Germinal center (tissue), 1 donor: ENCODE data around the gene CACNG6.
"Not testable (repeated sequence)": the region's sequence is repeated elsewhere in the genome, so short reads cannot be mapped to it uniquely, and the experiment has no call there.

Experiments used
- DNase-seq: peaks from one replicate; pipeline ENCODE4 v3.0.0; 2012; ENCODE audit warnings: mixed read lengths, low spot score

Gene CACNG6, protein sequence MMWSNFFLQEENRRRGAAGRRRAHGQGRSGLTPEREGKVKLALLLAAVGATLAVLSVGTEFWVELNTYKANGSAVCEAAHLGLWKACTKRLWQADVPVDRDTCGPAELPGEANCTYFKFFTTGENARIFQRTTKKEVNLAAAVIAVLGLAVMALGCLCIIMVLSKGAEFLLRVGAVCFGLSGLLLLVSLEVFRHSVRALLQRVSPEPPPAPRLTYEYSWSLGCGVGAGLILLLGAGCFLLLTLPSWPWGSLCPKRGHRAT

DNA sequence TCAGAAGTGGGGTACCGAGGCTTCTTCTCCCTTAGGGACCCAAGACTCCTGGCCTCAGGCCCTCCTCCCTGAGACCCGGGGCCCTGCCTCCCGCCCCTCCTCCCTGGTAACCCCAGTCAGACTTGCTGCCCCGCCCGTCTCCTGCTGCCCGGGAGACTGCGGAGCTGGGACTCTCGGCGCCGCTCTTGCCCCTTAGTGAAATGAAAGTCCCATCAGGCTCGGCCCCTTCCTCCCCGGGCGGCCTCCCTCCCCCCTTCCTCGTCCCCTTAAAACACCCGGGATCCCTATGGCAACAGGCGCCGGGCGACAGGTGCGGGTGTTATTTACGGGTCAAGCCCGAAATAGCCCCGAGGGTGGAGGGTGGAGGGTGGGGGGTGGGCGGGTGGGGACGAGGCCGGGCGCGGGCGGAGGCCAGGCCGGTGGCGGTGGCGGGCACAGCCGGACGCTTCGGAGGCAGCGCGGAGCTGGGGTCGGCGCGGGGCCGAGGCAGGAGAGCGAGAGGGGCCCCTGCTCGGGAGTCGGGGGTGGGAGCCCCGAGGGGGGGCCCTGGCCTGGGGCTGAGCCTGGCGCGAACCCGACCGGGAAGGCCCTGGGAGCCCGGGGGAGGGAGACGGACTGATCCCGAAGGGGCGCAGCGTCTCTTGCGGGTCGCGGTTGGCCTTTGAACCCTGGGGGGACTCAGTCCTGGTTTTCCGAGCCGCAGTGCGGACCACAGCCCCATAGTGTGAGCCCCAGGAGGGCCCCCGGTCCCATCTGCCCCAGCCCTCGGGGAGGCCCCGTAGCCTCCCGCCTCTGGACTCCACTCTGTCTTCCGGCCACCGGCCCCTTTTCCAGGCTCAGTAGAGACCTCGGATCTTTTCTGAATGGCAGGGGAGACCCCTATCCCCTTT, at the start of gene CACNG6:
Gene CACNG6 (plus strand): TSS at position 414 of the 890 bp plus-strand sequence. CDS start 1,241 bp downstream, outside the sequence.
- DNase-seq, result no peak

DNA sequence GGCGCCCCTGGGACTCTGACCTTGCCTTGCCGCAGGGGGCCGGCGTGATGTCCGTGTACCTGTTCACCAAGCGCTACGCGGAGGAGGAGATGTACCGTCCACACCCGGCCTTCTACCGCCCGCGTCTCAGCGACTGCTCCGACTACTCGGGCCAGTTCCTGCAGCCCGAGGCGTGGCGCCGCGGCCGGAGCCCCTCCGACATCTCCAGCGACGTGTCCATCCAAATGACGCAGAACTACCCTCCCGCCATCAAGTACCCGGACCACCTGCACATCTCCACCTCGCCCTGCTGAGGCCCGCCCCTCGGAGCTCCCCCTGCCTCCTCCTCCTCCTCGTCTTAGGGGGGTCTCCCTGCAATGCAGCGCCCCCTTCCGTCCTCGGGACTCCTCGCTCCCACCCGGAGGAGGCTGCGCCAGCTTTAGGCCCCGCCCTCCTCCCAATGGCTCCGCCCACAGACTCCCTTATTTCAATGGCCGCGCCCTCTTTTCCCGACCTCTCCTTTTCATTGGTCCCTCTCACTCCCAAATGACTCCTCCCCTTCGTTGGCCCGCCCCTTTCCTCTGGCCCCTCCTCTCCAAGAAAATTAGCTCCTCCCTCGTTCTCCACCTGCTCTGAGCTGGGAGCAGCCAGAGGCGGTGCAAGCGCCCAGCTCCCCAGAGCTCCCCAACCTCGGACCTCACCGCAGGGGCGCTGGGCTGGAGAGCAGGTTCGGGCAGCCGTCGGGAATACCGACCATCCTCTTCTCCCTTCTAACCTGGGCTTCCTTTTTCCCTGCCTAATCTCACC, 49.2 kb upstream of the CACNG6 start:
- DNase-seq, result no peak

DNA sequence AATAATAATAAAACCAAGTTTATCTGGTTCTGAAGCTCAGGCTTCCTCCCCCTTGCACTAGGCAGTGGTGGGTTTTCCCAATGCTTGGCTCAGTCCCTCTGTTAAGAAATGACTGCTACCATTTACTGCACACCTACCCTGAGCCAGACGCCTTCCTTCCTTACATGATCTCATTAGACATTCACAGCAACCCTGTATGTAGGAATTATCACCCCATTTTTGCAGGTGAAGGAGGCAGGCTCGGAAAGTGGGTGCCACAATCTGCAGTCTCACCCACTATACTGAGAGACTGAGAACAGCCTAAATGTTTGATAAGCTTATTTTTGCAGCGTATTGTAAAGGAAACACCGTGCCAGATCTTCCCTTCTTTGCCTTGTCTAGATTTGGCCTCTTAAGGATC, 47.0 kb upstream of the CACNG6 start:
- DNase-seq, result no peak

GRCh38 chr19:53944933-53945332, 46.5 kb upstream of the CACNG6 start:
- no peak for DNase-seq

DNA sequence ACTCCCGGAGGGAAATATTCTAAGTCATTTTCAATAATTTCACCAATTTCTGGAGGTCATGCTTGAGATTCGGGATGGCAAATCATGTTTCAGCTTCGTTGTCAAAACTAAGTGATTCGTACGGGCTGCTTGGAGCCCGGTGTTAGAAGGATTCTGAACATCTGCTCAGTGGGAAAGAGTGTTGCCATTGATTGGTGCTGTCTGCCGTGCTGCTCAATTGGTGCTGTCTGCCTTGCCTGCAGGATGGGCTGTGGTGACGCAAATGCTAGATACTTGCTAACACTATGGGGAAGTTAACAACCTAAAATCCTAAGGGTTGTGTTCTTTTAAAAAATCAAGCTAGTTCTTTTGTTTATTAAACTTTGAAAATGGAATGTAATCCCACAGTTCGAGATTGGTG, 46.0 kb upstream of the CACNG6 start:
- no peak for DNase-seq

DNA sequence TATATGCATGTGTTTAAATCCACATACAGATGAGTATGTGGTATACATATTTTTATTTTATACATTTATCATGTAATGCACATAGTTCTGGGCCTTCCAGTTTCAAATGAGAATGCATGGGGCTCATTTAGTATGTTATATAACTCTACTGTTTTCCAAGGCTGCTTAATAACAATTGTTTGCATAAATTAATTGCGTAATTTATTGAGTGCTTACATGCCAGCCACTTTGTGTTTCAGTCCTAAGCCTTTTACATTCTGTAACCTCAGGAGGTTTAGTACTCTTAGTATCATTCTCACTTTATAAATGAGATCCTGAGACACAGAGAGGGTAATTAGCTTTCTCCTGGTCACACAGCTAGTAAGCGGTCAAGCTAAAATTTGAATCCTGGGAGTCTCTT, 45.4 kb upstream of the CACNG6 start:
- no peak for DNase-seq

DNA sequence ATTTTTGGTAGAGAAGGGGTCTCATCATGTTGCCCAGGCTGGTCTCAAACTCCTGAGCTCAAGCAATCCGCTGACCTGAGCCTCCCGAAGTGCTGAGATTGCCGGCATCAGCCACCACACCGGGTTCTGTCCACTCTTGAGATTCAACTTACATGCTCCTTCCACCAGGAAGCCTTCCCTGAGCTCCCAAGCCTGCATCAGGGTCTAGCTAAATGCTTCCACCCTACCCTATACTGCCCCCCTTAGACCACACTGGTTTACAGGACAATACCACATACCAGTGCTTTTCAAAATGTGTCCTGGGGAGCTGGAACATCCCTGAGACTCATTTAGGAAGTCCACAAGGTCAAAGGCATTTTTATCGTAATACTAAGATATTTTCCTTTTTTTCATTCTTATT, 43.8 kb upstream of the CACNG6 start:
- no peak for DNase-seq

GRCh38 chr19:53948611-53949010, 42.8 kb upstream of the CACNG6 start:
- DNase-seq, result not testable (repeated sequence)

DNA sequence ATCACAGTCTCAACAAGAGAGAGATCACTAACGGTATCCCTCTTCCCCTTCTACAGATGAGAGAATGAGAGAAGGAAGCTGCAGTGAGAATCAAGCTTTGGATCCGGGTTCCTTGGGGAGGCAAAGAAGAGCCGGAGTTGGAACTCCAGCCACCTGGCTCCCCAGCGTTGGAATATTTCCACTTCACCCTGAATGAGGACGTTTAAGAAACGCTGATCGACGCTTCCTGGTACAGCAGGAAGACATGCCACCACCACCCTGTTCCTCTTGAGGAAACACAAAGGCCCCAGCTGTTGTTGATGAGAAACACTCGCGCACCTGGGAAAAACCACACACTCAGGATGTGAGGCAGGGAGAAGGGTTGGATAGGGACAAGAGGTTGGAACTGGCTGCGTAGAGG, 40.0 kb upstream of the CACNG6 start:
- no peak for DNase-seq

DNA sequence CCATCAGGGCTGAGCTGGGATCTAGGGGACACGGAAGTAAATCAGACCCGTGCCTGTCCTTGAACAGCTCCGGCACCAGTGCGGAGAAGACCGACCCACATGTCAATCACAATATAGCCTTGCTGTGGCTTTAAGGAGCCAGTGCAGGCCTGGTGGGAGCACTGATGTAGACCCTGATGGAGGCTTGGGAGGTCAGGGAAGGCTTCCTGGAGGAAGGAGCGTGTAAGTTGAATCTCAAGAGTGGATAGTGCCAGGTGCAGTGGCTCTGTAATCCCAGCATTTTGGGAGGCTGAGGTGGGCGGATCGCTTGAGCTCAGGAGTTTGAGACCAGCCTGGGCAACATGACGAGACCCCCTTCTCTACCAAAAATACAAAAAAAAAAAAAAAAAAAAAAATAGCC, 39.5 kb upstream of the CACNG6 start:
- DNase-seq, result no peak

DNA sequence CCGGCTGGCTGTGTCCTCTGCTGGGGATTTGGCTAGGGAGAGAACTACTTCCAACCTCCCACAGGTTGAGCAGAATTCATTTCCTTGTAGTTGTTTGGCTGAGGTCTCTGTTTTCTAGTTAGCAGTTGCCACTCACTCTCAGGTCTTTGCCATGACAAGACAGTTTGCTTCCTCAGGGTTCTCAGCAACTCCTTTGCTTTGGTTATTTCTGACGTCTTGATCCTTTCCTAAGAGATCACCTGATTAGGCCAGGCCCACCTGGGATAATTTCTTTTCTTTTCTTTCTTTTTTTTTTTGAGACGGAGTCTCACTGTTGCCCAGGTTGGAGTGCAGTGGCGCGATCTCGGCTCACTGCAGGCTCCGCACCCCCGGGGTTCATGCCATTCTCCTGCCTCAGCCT, 38.1 kb upstream of the CACNG6 start:
- DNase-seq, result no peak

- no peak for DNase-seq
Measured at GRCh38 chr19:53957448-53958167, 33.8 kb upstream of the CACNG6 start.

GRCh38 chr19:53958168-53958571, 33.3 kb upstream of the CACNG6 start:
- DNase-seq, result no peak

DNA sequence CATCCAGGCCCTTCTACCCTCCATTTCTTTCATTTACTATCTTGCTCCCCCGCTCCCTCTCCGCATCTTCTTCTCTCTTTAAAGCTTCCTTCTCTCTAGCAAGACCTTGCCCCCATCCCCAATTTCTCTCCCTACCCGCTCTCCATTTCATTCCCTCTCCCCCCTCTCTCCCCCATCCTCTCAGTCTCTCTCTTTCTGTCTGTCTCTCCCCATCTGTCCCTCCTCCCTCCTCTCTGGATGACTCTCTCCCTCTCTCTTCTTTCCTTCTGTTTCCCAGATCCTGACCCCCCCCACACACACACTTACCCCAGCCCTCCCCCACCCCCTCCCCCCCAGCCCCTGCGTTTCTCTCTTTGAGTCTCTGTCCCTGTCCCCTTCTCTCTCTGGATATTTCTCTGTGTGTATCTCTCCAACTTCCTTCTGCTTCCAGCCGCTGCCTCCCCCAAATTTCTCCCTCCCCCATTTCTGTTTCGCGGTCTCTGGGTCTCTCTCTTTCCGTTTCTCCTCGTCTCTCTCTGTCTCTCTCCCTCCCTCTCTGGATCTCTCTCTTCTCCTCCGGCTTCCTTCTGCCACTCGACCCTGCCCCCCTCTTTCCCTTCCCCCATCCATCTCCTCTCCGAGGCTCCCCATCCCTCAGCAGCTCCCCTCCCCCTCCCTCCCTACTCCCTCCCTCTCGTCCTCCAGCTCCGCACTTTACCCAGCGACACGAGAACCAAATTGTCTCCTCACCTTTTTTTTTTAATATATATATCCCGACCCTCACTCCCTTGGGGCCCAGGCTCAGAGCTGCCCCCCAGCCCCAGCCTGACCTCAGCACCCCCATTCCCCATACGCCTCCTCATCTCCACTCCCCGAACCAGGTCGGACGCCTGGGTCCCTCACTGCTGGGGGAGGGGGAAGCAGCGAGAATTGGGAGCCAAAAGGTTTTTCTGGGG, 32.3 kb upstream of the CACNG6 start:
- DNase-seq, result no peak

DNA sequence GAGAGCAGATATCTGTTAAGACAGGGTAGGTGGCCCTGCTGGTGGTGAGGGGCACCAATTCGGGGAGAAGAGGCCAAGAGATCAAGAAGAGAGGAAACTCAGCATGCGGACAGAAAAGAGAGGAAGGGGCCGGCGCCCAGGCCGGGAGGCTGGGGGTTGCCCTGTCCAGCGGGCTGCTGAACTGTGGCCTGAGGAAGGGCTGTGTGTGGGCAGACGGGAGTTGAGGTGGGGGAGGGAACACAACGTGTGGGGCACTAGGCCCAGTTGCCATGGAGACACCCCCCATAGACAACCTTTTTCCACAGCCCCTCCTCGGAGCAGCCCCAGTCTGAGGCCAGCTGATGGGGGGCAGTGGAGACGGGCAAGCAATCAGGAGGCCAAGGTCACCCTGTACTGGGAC, 31.2 kb upstream of the CACNG6 start:
- no peak for DNase-seq

DNA sequence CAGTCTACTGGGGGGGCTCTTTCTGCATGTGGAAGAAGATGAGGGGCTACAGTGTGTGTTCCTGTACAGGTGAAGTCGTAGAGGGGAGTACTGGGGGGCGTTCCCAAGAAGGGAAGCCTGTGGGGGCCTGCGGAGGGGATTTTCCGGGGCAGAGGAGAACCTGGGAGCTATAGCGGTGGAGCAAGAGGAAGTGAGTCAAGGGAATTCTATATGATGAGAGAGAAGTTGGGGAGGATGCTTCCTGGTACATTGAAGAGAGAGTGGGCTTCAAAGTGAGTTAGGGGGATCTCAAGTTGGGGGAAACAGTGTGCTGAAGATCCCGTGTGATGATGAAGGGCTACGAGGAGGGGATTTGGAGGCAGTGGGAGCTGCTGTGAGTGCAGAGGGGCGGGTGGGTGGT, 30.6 kb upstream of the CACNG6 start:
- no peak for DNase-seq

DNA sequence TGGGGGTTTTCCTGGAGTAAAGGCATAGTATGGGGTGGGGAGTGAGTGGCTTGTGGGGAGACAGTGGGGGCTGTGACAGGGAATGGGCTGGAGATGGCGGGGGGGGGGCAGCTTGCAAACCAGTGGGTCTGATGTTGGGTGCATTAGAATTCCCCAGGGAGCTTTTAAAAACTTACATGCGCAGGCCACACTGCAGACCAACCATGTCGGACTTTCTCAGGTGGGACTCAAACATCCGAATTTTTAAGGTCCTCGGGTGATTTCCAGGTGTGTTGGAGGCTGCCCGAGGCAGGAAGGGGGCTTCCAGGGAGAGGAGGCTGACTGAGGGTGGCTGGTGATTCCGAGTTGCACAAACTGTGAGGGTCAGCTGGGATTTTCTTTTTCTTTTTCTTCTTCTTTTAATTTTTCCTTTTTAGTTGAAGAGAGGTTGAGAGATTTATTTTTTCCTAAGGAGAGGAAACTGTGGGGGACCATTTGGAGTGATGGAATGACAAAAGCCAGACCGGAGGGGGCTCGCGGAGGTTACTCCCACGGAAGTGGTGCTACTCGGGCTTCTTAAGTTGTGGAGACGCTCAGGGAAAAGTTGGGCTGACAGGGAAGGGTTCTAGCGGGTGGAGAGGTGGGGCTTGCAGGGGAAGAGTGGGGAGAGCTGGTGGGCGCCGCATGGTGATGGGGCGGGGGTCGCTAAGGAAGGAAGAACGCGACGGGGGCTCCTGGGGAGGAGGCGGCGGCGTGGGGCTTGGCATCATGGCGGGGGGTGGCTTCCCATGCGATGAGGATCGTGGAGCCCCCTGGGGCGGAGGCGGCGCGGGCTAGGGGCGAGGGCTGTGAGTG, 29.7 kb upstream of the CACNG6 start:
- no peak for DNase-seq

- DNase-seq, result no peak
Measured at GRCh38 chr19:53962887-53963431, 28.5 kb upstream of the CACNG6 start, which contains the start of gene CACNG8. CACNG8 (plus strand) TSS chr19:53962937.

GRCh38 chr19:53965091-53965490, 26.3 kb upstream of the CACNG6 start:
- DNase-seq, result no peak

DNA sequence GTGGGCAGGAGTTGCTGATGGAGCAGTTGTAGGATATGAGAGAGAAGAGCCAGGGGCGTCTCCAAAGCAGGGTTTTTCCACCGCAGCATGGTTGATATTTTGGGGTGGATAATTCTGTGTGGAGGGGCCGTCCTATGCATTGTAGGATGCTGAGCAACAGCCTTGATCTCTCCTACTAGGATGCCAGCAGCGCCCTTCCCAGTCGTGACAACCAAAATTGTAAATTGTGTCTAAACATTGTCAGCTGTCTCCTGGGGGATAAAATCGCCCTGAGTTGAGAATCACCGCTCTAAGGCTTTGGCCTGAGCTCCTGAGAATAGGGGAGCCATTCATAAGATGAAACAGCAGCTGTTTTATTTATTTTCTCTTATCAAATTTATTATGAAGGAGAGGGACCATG, 24.5 kb upstream of the CACNG6 start:
- DNase-seq, result no peak
